Measurements from ENCODE around the gene SRF.

SRF gene

DNA sequence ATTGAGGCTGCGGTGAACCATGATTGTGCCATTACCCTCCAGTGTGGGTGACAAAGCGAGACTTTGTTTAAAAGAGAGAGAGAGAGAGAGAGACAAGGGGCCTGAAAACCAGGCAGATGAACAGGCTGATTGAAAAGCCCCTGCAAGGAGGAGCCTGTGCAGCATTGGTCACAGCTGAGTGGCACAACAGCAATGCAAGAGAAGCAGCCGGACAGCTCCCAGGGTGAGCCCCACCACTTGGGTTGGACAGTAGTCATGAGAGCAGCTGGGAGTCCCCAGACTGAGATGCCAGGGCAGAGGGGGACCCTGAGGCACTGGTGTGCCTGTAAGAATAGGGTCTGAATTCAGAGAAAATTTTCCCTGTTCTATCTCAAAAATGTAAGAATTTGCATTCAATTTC lies 48.0 kb downstream of the SRF start:
- no peak for DNase-seq

GRCh38 chr6:43219814-43220213 lies 48.7 kb downstream of the SRF start:
- no peak for DNase-seq

- DNase-seq, result no peak
Observed at GRCh38 chr6:43220439-43220951, 49.4 kb downstream of the SRF start.

DNA sequence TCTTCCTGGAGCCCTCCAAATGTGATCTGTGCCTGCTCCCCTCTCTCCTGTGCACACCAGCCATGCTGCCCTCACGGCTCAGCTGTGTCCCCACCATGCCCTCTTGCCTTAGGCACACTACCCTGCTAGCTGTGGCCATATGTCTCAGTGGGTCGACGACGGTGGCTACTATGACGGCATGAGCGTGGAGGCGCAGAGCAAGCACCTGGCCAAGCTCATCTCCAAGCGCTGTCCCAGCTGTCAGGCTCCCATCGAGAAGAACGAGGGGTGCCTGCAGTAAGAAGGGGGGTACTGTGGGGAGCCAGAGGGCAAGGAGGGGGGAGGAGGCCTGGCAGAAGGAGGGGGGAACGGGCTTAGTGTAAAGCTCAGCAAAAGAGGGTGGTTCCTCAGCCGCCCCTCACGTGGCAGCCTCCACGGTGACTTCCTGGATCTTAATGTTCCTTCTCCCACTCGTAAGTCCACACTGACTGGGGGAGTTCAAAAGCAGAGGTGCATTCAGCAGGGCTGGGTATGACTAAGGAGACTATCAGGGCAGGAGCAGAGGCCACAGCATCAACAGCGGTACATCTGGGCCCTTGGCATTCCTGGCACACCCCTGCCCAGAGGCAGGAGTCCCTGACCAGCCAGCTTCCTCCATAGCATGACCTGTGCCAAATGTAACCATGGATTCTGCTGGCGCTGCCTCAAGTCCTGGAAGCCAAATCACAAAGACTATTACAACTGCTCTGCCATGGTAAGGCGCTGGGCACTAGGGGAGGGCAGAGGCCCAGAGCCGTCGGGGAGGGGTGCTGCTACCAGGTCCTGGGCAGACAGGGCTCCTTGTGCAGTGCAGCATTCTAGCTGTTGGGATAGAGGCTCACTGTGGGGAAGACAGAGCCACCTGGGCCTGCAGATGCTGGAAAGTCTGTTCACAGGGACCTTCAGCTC lies 50.2 kb downstream of the SRF start:
- DNase-seq, result no peak

GRCh38 chr6:43222418-43223059 lies 51.5 kb downstream of the SRF start:
- no peak for DNase-seq

DNA sequence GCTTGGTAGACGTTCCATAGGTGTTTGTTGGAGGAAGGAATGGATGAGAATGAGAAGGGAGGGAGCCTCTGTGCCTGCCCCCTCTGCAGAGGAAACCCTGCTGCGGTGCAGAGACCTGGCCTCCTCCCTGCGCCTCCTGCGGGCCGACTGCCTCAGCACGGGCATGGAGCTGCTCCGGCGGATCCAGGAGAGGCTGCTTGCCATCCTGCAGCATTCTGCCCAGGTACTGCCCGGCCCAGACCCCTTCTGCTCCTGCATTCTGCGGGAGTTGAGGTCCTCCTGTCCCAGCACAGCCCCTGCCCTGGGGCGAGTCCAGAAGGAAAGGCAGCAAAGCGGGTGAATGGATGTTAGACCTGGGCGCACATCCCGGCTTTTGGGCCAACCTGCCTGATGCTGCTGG lies 52.1 kb downstream of the SRF start:
- no peak for DNase-seq

GRCh38 chr6:43226192-43226851 lies 55.3 kb downstream of the SRF start:
- DNase-seq, result peak; percentile 92

DNA sequence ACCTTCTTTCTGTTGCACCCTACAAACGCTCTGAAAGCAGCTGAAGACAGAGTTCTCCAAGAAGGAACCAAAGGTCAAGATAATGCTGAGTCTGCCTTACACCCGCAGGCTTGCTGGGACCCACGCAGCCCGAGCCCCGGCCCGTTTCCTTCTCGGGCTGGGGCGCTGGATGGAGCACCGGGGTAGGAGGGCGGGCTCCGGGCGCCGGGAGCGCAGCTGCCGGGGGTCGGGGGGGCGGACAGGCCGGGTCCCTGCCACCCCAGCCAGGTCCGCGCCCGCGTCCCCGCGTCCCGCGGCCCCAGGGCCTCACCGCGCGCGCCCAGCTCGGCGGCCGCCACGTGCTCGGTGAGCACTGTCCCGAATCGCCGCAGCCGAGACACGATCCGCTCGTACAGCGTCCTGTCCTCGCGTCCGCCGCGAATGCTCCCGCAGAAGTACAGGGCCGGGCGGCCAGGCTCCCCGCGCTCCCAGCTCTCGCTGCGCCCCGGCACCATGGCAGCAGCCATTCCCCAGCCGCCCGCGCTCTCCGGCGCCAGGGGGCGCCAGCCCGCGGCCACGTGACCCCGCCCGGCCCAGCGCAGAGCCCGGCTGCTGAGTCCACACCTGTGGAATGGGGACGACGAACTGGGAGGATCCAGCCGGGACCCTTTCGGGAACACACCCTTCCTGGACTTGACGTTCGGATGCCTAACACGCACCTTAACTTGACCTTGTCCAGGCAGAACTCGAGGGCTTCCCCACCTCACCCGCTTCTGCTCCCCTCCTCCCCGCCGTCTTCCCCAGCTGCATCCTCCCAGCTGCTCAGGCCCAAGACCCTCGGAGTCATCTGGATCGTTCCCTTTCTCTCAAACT lies 58.1 kb downstream of the SRF start, which contains the start of gene DNPH1:
Gene DNPH1 (minus strand): TSS at position 531 of the 852 bp plus-strand sequence. CDS start 25 bp downstream, at position 506.
- peak; percentile 83 for DNase-seq

DNA sequence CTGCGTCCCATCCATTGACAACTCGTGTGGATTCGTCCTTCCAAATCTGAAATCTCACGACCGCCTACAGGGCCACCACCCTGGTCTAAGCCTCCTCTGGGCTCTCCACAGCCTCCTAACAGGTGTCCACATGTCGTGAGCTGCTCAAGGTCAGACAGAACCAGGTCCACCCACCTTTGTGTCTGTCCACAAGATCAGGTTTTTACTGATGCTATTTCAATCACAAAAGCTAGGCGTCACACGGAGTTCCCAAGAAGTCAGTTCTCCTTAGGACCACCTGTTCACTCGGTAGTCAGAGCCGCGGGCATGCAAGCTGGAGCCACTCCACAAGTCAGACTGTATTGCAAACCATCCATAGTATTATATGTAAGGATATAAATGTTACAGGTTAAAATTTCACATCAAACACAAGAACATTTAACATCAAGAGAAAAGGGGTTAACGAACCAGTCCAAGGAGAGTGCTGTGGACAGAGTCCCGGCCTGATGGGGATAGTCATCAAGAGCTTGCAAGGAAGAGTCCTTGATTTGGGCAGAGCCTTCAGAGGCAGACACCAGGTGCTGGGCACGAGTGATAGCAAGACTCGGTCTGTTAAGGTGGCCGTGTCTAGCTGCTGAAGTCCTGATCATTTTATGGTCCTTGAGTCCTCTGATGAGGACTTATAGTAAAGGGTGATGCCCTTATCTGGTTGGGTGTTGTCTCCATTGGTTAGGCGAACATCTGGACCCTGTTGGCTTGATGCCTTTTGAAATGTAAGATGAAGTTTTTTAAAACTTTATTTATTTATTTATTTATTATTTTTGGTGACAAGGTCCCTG lies 58.9 kb downstream of the SRF start:
- no peak for DNase-seq

GRCh38 chr6:43231053-43231452 lies 60.0 kb downstream of the SRF start:
- DNase-seq, result no peak

Measured in hematopoietic multipotent progenitor cell treated with erythropoietin and hydrocortisone succinate and interleukin-3 and kit ligand, for 4 days (in vitro differentiated cells).